Islet of Langerhans (tissue), 1 donor: ENCODE results near the gene SCRN2.

Source experiments
- FAIRE-seq: peaks from one replicate; lab custom pipeline; 2011; peaks lifted over from hg19 to GRCh38; lab: Jason Lieb, UNC

SCRN2 gene

DNA sequence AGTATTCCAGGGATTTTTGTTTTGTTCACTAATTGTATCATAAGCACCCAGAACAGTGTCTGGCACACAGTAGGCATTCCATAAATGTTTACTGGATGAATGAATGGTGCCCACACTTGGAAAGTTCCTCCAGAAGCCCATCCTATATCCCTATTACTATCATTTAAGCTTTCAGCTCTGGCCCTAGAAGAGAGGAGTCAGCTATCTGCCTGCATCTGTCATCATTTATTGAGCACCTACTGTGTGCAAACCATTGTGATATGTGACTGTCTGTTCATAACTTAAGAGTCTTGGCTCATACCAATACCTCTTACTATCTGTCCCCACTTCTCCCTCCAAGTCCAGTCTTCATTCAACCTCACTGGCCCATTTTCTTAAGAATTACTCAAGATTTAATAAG lies 30.0 kb upstream of the SCRN2 start:
- FAIRE-seq = no peak

DNA sequence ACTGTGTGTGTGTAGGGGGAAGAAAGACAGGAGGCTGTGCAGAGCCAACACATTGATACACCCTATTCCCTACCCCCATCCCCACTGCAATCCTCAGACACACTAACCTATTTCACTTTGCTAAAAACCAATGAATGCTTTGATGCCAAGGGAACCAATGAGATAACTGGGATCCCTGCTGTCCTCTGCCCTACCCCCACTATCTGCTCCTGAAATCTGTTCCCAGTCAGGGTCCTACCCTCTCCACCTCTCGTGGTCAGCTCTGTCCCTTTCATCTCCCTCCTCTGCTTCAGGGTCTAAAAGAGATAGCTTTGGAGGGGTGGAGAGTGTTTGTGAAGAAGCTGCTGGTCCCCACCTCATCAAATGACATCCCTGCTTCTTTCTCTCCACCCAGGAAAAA lies 29.0 kb upstream of the SCRN2 start:
- FAIRE-seq = no peak

DNA sequence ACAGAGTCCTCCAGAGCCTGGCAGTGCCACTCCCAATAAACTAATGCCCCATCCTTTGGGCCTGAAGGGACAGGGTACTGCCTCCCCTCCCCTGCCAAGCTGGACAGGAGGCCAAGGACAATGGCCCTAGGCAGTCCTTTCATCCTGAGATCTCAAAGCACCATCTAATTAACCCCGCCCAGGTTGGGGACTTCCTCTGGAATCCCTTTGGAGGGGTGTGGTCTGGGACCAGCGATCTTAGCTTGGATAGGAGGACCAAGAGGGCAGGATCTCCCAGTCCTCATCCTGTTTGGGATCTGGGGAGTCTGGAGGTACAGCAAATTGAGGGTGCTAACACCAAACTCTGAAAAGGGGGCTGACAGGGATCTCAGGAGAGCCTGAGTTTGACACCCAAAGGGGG lies 28.0 kb upstream of the SCRN2 start:
- FAIRE-seq = no peak

DNA sequence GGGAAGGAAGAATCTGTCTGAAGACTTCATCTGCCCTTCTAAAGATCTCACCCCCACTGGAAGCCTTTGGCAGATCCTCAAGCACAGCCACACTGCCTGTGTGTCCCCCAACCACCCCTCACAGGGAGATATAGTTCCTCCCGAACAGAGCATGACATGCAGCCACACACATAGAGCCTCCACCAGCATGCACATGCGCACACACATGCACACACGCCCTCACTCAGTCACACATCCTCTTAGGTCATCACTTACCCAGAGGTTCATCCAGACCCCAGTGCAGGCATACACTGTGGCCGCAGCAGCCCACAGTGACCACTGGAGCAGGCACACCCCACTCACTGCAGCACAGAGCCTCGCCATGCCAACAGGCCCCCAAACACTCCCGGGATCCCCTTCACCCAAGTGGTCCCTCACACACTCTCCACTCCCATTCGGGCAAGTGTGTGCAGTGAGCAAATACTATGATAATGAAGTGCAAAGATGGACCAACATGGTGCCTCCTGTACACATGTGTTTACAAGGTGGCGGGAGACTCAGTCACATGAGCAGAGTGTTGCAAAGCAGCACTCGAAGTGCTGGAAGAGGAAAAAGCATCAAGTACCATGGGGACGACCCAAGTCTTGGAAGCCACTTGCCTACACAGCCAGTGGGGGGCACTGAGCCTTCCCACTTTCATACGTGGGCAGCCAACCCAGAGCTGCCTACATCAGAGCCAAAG lies 26.9 kb upstream of the SCRN2 start:
- FAIRE-seq = no peak

DNA sequence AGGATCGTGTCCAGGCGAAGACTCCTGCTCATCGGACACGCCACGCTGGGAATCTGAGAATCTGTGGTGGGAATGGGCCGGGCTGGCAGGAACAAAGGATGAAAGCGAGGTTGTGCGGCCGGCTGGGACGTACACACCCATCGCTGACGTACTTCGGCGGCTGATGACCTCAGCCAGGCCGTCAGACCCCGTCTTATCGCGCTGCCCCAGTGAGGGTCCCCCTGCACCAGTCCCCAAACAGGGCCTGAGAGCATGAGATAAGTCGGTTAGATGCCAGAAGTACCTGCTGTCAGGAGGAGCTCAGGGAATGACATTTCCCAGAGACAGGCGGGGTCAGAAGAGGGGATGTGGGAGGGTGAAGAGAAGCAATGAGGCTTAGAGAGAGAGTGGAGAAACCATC lies 25.9 kb upstream of the SCRN2 start:
- no peak for FAIRE-seq

DNA sequence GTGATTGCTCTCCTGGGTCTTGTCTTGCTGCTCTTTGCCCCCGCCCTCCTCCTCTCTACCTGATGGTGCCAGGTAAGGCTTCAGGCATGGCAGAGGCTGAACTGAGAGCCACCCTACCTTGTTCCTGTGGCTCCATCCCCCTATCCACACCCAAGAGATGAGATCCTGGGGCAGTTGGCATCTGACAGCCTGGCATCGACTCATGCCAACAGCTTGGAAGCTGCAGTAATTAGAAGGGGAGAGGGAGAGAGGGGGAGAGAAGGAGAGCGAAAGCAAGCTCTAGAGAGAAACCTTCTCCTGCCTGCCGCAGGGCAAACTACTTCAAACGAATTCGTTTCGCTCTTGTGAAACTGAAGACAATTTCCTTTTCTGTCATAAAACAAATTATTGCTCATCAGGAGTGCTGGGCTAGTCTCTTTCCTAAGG lies 23.7 kb upstream of the SCRN2 start:
- no peak for FAIRE-seq

DNA sequence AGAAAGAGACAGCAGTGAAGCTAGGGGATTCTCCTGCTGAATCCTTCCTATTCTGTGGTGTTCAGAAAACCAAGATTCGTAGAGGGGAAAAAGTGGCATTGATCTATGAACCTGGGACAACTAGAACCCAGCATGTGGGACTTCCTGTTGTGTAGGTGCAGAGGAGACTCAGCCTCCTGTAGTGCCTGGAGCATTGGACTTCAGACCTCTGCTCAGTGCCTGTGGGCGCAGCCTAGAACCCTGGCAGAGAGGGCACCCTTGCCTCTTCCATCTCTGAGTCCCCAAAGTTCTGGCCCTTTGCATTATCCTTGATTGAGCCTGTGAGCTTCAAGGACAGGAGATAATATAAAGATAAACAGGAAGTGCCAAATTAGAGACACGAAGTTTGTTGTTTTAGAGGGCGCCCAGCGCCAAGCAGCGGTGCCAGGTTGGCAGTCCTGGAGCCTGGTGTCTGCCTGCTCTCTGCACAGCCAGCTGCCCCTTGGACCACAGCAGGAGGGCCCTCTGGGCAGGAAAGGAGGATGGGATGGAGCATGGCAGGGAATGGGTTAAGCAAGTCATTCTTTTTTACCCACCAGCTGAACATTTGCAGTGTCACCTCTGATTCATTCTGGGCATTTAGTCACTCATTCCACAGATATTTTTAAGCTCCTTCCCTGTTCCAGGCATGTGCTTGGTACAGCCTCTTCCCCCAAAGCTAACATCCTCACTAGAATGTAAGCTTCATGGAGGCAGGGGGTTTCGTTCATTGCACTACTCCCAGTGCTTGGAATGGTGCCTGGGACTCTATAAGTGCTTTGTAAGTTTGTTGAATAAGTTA lies 21.8 kb upstream of the SCRN2 start:
- no peak for FAIRE-seq

DNA sequence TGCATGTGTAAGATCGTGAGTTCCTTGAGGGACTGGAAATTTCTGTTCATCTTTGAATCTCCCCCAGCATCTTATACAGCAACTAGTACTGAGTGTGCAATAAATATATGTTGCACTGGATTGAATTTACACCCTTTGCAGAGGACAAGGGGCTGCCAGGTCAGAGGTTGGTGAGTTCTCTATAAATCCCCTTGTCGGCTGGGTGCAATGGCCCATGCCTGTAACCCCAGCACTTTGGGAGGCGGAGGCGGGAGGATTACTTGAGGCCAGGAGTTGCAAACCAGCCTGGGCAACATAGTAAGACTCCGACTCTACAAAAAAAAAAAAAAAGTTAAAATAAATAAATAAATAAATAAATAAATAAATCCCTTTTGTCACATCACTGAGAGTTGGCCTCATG lies 19.3 kb upstream of the SCRN2 start:
- FAIRE-seq = no peak

DNA sequence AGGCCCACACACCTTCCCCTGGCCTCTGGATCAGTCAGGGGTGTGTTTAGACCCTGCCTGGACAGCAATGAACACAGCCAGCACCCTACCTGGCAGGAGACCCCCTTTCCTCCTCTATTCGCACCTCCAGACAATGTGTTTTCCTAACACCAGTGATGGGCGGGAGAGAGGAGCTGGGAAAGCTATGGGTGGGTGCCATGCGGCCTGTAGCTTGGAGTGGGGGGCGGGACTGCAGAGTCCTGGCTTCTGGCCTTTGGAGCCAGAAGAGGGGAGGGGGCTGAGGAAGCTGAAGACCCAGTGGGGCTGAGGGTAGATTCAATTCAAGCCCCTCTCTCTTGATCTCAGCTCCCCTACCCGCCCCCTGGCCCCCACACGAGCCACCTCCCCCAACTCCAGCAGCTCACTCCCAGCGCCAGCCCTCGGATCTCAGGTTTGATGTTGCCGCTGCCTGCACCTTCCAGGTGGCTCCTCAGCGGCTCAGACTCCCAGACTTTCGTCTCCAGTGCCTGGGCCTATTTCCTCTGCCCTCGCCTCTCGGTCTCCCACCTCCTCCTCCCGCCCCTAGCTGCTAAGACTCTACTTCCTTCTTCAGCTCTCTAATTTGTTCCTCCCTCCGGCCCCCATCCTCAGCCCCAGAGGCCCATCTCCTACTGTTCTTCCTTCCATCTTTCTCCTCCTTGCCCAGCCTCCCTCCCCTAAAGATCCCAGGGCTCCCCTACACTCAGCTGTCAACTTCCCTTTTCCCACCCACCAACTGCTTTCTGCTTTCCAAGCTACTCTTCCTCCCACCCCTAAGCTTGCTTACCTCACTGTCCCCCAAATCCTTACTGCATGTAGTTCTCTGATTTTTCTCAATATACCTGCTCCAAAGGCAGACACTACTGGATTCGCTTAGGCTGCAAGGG lies 16.7 kb upstream of the SCRN2 start:
- FAIRE-seq = no peak

DNA sequence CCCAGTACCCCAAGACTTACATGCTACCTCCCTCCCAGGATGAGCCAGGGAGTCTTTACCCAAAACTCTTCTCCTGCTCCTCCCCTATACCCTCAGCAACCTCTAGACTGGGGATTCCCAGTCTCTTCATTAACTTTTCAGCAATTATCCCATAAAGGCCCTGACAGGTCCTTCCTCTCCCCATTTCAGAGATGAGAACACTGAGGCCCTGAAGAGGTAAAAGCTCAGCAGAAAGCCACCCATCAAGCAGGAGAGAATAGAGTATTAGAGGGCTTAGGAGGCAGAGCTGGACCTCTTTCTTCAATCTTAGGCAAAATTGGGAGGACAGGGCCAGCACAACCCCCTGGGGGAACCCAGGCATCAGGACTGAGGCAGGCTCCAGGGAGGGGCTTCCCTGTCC lies 15.8 kb upstream of the SCRN2 start:
- no peak for FAIRE-seq

DNA sequence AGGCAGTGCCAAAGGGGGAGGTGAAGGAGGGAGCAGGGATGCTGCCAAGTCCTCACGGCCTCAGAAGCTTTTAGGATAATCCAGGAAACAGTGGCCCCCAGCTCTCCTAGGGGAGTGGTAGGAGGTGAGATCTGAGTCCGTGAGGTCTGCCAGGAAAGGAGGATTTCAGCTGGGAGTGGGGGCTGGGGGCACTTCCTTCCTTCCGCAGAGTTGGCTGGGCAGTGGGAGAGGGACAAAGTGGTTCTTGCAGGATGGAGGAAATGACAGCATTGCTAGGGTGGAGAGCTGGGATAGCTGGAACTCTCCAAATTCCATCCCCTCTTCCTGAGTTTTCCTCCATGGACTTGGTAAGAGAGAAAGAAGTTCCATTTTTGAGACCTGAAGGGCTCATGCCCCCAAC lies 14.7 kb upstream of the SCRN2 start:
- no peak for FAIRE-seq

DNA sequence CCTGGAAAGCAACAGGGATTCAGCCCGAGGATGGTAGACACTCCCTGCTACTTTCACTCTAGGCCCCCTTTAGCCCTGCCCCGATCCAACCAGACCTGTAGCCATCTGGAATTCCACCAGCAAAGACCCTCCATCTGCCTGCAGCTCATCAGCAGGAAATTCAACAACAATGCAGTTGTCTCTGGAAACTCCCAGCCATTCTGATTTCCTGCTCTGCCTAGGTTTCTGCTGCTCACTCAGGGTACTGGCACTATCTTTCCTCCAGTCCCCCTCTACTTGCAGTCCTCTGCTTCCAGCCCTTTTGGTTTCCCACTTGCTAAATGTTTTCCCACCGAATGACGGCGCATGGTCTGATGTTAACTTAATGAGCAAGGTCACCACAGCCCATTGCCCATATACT lies 12.5 kb upstream of the SCRN2 start:
- no peak for FAIRE-seq

DNA sequence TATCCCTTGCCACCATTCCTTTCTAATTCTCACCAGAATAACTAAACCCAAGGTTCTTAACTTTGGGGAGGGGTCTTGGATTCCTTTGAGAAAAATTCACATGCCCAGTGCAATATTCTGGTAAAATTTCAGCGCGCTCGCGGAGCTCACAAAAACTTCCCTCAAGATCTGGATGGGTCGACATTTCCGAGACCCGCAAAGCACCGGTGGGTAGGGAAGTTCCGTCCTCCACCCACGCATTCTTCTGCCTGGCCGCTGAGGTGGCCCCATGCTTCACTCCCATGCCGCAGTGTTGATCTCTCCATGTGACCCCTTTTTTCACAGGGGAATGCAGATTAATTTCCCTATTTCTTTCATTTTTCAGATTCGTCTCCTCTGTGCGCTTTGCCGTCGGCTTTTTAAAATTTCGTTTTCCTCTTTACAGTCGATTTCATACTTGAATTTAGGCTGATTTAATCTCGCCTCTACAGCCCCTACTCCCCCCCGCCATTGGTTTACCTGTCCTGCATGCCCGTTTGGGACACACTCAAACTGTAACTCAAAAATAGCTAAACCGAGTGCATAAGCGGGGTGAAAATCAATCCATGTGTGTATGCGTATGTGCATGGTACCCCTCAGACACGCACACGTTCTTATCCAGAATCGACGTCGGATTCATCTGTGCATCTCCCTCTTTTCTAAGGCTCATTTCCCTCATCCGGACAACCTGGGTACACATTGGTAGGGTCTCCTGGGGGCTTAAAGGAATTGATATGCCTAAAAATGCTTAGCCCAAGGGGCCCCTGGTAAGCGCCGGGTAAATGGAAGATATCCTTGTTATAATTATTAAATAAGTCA lies 11.3 kb upstream of the SCRN2 start:
- FAIRE-seq = no peak

DNA sequence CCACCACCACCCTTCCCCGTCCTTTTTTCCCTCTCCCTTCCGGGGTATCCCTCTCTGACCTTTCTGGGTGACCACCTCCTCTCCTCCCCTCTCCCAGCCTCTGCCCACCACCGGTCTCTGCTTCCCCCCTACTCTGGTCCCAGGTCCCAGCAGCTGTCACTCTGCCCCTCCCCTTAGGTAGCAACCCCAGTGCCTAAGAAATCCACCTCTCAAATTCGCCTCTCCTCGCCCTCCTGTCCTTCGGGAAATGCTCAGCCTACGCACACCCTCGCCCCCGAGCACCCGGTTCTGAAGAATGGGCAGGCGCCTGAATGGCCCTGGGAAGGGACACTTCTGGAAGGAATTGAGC lies 10.7 kb upstream of the SCRN2 start:
- no peak for FAIRE-seq

DNA sequence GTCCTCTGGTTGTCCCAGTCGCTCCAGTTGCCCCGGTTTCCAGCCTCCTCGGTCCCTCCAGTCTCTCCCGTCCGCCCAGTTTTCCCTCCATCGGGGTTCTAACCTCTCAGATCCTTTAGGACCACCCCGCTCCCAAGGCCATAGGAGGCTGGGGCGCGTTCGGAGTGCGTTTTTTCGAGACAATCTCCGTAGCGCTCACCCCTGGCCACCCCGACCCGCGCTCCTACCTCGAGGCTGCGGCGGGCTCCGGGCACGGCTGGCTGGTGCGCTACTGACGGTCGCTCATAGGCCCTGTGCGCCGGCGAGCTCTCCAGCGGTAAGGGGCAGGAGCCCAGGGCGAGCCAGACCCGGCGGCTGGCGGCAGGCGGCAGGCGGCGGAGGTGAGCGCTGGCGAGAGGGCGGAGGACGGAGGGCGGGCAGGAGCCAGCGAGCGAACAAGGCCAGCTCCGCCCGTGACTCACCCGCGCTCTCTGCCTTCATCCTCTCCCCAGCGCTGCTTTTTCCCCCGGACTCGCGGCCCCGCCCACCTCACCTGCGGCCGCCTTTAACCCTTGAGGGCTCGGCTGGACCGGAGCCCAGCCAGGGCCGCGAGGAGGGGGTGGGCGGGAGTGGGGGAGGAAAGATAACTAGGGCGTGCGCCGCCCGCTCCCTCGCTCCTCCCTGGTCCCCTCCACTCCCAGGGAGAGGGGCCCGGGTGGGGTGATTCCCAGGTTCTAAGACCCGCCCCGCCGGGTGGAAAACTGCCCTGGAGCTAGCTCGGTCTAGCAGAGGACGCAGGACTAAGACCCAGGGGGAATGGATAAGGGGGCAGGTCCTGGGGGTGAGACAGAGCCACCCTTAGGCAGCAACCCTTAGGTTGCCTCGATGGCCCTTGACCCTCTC lies 9.9 kb upstream of the SCRN2 start, which contains the start of gene SP6:
SP6 (minus strand) TSS at position 472 of the 882 bp plus-strand sequence. CDS start 2,734 bp downstream, outside the sequence.
- no peak for FAIRE-seq

DNA sequence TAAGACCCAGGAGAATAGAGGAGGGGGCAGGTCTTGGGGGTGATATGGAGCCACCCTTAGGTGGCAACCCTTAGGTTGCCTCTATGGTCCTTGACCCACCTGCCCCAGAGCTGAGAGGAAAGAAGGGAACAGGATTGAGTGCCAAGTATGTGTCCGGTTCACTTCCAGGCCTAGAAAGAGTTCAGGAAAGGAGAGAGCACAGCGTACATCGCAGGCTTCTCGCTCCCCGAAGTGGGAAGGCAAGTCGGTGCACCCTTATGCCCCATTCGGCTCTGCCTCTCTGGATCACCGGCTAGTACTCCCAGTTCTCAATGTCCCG lies 9.3 kb upstream of the SCRN2 start:
- FAIRE-seq = no peak

DNA sequence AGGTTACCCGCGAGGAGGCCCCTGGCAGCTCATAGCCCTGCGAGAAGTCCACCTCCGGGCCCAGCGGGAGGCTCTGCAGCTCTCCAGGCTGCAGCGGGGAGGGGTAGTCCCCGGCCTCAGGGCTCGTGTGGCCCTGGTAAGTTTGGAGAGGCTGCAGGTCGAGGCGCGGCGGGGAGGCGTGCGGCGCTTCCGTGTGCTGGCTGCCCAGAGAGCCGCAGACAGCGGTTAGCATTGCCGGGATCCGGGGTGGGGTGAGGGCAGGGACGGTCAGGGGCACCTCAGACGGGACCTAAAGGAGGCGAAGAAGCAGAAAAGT lies 7.1 kb upstream of the SCRN2 start:
- no peak for FAIRE-seq

DNA sequence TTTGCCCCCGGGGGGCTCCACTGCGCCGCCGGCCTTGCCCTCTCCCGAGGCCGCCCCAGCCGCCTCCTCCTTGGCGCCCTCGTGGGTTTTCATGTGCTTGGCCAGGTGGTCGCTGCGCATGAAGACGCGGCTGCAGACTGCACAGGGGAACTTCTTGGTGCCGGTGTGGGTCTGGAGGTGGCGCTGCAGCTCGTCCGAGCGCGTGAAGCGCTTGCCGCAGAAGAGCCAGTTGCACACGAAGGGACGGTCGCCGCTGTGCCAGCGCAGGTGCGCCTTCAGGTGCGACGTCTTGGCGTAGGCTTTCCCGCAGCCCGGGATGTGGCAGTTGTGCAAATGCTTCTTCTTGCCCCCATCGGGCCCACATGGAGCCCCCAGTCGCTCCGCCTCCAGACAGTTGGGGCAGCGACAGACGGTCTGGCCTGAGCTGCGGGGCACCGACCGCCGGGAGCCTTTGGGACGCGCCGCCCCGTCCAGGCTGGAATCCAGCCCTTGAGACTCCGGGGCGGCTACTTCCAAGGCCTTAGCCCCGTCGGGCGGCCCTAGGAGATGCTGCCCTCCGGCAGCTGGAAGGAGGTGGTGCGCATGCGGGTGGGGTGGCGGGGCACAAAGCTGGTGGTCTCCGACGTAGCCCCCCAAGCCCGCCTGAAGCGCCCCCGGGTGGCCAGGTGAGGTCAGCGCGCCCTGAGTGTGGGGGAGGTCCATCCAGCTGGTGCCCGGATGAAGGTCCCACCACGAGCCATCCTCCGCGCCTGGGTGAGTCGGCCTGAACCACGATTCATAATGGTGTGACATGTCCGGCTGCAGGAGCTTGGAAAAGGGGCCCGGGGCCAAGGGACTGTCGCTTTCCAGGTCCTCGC lies 6.5 kb upstream of the SCRN2 start:
- FAIRE-seq = no peak

DNA sequence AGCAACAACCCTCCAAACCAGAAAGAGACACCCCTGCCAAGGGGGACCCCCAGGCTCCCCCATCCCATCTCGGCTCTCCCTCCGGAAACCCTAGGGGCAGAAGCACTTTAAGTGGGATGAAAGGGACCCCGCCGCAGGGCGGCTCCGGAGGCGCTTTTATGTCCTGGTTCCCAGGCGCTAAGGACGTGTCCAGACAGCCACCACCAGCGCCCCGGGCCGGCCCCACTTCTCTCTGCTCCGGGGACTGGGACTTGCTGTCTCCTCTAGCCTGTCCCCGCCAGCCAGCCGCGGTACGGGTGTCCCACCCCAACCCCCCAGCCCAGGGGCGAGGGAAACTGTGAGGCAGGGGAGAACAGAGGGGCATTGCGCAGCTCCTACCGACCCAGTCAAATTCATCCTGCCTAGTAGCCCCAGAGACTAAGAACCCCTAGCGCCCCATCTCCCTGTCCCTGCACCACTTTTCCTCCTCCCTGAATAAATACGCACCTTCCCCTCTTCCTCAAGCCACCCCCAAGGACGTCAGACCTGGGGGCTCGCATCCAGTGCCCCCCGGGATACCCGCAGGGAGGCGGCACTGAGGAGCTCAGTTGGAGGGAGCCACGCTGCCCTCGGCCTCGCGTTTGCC lies 5.8 kb upstream of the SCRN2 start:
- no peak for FAIRE-seq

DNA sequence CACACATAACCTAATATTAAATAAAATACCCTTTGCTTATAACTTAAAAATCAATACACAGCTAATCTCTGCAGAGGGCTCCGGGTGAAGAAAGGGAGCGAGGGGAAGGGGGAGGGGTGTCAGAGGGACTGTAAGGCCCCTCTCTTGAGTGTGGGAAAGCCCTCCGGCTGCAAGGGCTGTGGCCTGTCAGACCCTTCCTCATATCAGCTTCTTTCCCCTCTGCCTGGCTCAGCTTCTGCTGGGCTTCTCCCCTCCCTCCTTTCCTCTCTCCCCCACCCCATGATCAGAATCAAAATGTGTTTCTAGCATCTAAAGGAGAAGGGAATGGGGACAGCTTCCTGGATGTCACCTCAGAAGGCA lies 4.6 kb upstream of the SCRN2 start:
- FAIRE-seq = no peak
